Measurements from ENCODE around the gene ZSCAN5B. TPM values are rescaled to one million over a fixed set of nuclear protein-coding genes. Genes with fewer than 3 reads are reported as not detected.

ZSCAN5B gene
- total RNA-seq, 1 experiment from 2014 or later, result not detected

GRCh38 chr19:56223481-56223880 is 25.9 kb upstream of the ZSCAN5B start:
- TF ChIP-seq EZH2 (IDR thresholded peaks at IDR 0.05; ENCODE audit: borderline replicate concordance, low read depth, low read length, poor library complexity, severe bottlenecking) (no peak), CTCF (conservative IDR thresholded peaks at IDR 0.05; ENCODE audit: low read depth, low read length) (no peak)
- intact Hi-C loops (cut with micrococcal nuclease; ENCODE audit: unreplicated experiment), result no loop called here
- H3K36me3 ChIP-seq (ENCODE audit: insufficient read depth, low read length, poor library complexity, severe bottlenecking), result no peaks in the 10 kb centered on the region
- no TSS peak for BruUV-seq (replicated peaks)
- no peaks in the 10 kb centered on the region for H3K27me3 ChIP-seq (replicated peaks; ENCODE audit: insufficient read depth, low read depth, low read length, poor library complexity)
- H3K27ac ChIP-seq (ENCODE audit: low read depth, low read length, poor library complexity, severe bottlenecking), result no peak overlapping the region
- POLR2A ChIA-PET (ENCODE audit: low non-redundant PET), result no interaction called here
- no peaks in the 10 kb centered on the region for H3K4me1 ChIP-seq (ENCODE audit: insufficient read depth, low read length, poor library complexity, severe bottlenecking)
- DNase-seq (ENCODE audit: low spot score), result no peak
- no peak overlapping the region for H3K4me3 ChIP-seq (ENCODE audit: low read depth, low read length, poor library complexity, severe bottlenecking)
- CTCF ChIA-PET, result no interaction called here
- no peaks in the 10 kb centered on the region for H3K9me3 ChIP-seq (ENCODE audit: low read depth, low read length, poor library complexity, severe bottlenecking)

- ChIA-PET CTCF (no interaction called here), POLR2A (ENCODE audit: low non-redundant PET) (no interaction called here)
- TF ChIP-seq EZH2 (IDR thresholded peaks at IDR 0.05; ENCODE audit: borderline replicate concordance, low read depth, low read length, poor library complexity, severe bottlenecking), result no peak
- TF ChIP-seq CTCF (conservative IDR thresholded peaks at IDR 0.05; ENCODE audit: low read depth, low read length), result 0 out of 2 replicates have a peak, but pooled peaks have one; percentile 22
- no peaks in the 10 kb centered on the region for H3K9me3 ChIP-seq (ENCODE audit: low read depth, low read length, poor library complexity, severe bottlenecking)
- DNase-seq (ENCODE audit: low spot score), result no peak
- no peaks in the 10 kb centered on the region for H3K4me1 ChIP-seq (ENCODE audit: insufficient read depth, low read length, poor library complexity, severe bottlenecking)
- H3K4me3 ChIP-seq (ENCODE audit: low read depth, low read length, poor library complexity, severe bottlenecking), result no peak overlapping the region
- no TSS peak for BruUV-seq (replicated peaks)
- H3K27ac ChIP-seq (ENCODE audit: low read depth, low read length, poor library complexity, severe bottlenecking), result no peak overlapping the region
- no peaks in the 10 kb centered on the region for H3K36me3 ChIP-seq (ENCODE audit: insufficient read depth, low read length, poor library complexity, severe bottlenecking)
- H3K27me3 ChIP-seq (replicated peaks; ENCODE audit: insufficient read depth, low read depth, low read length, poor library complexity), result no peaks in the 10 kb centered on the region
- intact Hi-C loops (cut with micrococcal nuclease; ENCODE audit: unreplicated experiment), result no loop called here
Observed at GRCh38 chr19:56222901-56223300, 25.3 kb upstream of the ZSCAN5B start.

GRCh38 chr19:56221851-56222250 is 24.3 kb upstream of the ZSCAN5B start:
- DNase-seq (ENCODE audit: low spot score), result no peak
- intact Hi-C loops (cut with micrococcal nuclease; ENCODE audit: unreplicated experiment), result no loop called here
- Histone ChIP-seq H3K27ac (ENCODE audit: low read depth, low read length, poor library complexity, severe bottlenecking) (no peak overlapping the region), H3K27me3 (replicated peaks; ENCODE audit: insufficient read depth, low read depth, low read length, poor library complexity) (no peaks in the 10 kb centered on the region), H3K36me3 (ENCODE audit: insufficient read depth, low read length, poor library complexity, severe bottlenecking) (no peaks in the 10 kb centered on the region), H3K4me3 (ENCODE audit: low read depth, low read length, poor library complexity, severe bottlenecking) (no peak overlapping the region), H3K9me3 (ENCODE audit: low read depth, low read length, poor library complexity, severe bottlenecking) (no peaks in the 10 kb centered on the region), H3K4me1 (ENCODE audit: insufficient read depth, low read length, poor library complexity, severe bottlenecking) (no peaks in the 10 kb centered on the region)
- POLR2A ChIA-PET (ENCODE audit: low non-redundant PET), result no interaction called here
- BruUV-seq (replicated peaks), result no TSS peak
- CTCF ChIA-PET, result interaction anchor here (1.5 kb wide), 1 partner anchor 112 kb away, joined by 3 read pairs; no protein-coding TSS in a partner anchor
- TF ChIP-seq CTCF (conservative IDR thresholded peaks at IDR 0.05; ENCODE audit: low read depth, low read length), result peak; percentile 36; the same call in 1 of the 2 replicates
- no peak for TF ChIP-seq EZH2 (IDR thresholded peaks at IDR 0.05; ENCODE audit: borderline replicate concordance, low read depth, low read length, poor library complexity, severe bottlenecking)
